ENCODE results near the gene LANCL2.
A peak's percentile ranks its signal among the peaks of the same experiment; 100 is the strongest.

LANCL2 gene

GRCh38 chr7:55361560-55361959 lies 3.6 kb upstream of the LANCL2 start:
- in situ Hi-C loops (cut with HindIII; ENCODE audit: low sequenced_read_pairs) = no loop called here
- no peak for DNase-seq (ENCODE audit: low read depth)
- no peak for TF ChIP-seq CTCF (IDR thresholded peaks at IDR 0.05; ENCODE audit: low read depth, low read length, missing control alignments)
- H3K4me3 ChIP-seq (ENCODE audit: low read depth, low read length) = no peak overlapping the region

- in situ Hi-C loops (cut with HindIII; ENCODE audit: low sequenced_read_pairs) = no loop called here
- DNase-seq (ENCODE audit: low read depth) = no peak
- no peak overlapping the region for H3K4me3 ChIP-seq (ENCODE audit: low read depth, low read length)
- no peak for TF ChIP-seq CTCF (IDR thresholded peaks at IDR 0.05; ENCODE audit: low read depth, low read length, missing control alignments)
Measured at GRCh38 chr7:55362927-55363326, 2.2 kb upstream of the LANCL2 start.

GRCh38 chr7:55363386-55364170 lies 1.6 kb upstream of the LANCL2 start:
- DNase-seq (ENCODE audit: low read depth) = no peak
- in situ Hi-C loops (cut with HindIII; ENCODE audit: low sequenced_read_pairs) = no loop called here
- H3K4me3 ChIP-seq (ENCODE audit: low read depth, low read length) = no peak overlapping the region
- TF ChIP-seq CTCF (IDR thresholded peaks at IDR 0.05; ENCODE audit: low read depth, low read length, missing control alignments) = no peak

- peak; percentile 31 for TF ChIP-seq CTCF (IDR thresholded peaks at IDR 0.05; ENCODE audit: low read depth, low read length, missing control alignments)
- in situ Hi-C loops (cut with HindIII; ENCODE audit: low sequenced_read_pairs) = no loop called here
- DNase-seq (ENCODE audit: low read depth) = peak; percentile 92
- H3K4me3 ChIP-seq (ENCODE audit: low read depth, low read length) = peak overlapping the region; percentile 97
Measured at GRCh38 chr7:55365675-55366460, 731 bp downstream of the LANCL2 start.

GRCh38 chr7:55366461-55367070 lies 1.4 kb downstream of the LANCL2 start:
- TF ChIP-seq CTCF (IDR thresholded peaks at IDR 0.05; ENCODE audit: low read depth, low read length, missing control alignments) = no peak
- in situ Hi-C loops (cut with HindIII; ENCODE audit: low sequenced_read_pairs) = no loop called here
- DNase-seq (ENCODE audit: low read depth) = no peak
- H3K4me3 ChIP-seq (ENCODE audit: low read depth, low read length) = peak overlapping the region; percentile 97

- TF ChIP-seq CTCF (IDR thresholded peaks at IDR 0.05; ENCODE audit: low read depth, low read length, missing control alignments) = no peak
- in situ Hi-C loops (cut with HindIII; ENCODE audit: low sequenced_read_pairs) = no loop called here
- no peak for DNase-seq (ENCODE audit: low read depth)
- H3K4me3 ChIP-seq (ENCODE audit: low read depth, low read length) = peak overlapping the region; percentile 97
Measured at GRCh38 chr7:55367283-55367840, 2.2 kb downstream of the LANCL2 start.
